Fibroblast of lung (primary cell): ENCODE data around the gene SLC38A7. TPM values are rescaled to one million over a fixed set of nuclear protein-coding genes. Genes with fewer than 3 reads are reported as not detected.

Source experiments
- DNase-seq, 2 donors: peaks; one replicate each; pipeline versions ENCODE4 v3.0.0 to v3.0.0-alpha.2; 2010; ENCODE audit warnings: low read depth in 2 of 2
- H2AFZ ChIP-seq: 2 replicates; pipeline ENCODE4 v1.5.1; 2012; ENCODE audit warnings: low read length, control low read depth, inconsistent platforms
- H3K27ac ChIP-seq: 2 replicates; pipeline ENCODE4 v1.5.1; 2011; ENCODE audit warnings: low read length, control low read depth; ENCODE audit not compliant: insufficient read depth
- H3K27me3 ChIP-seq: 2 replicates; pipeline ENCODE4 v1.5.1; 2011; ENCODE audit warnings: mild to moderate bottlenecking, low read length; ENCODE audit not compliant: control insufficient read depth, insufficient read depth
- H3K36me3 ChIP-seq: 2 replicates; pipeline ENCODE4 v1.5.1; 2011; ENCODE audit warnings: low read length; ENCODE audit not compliant: control insufficient read depth, insufficient read depth
- H3K4me1 ChIP-seq: 2 replicates; pipeline ENCODE4 v1.5.1; 2011; ENCODE audit warnings: low read length; ENCODE audit not compliant: control insufficient read depth, insufficient read depth; ENCODE audit errors: extremely low read depth
- H3K4me2 ChIP-seq: 2 replicates; pipeline ENCODE4 v1.5.1; 2011; ENCODE audit warnings: low read length, control low read depth; ENCODE audit not compliant: insufficient read depth; ENCODE audit errors: extremely low read depth
- H3K4me3 ChIP-seq, 4 experiments: fragments of 200-600 bp in 1 of 4; sonication (generic) in 1 of 4; replicated peaks in 1 of 4; 2 replicates each; pipeline ENCODE4 v1.5.1; 2011 to 2016; ENCODE audit warnings: low read length in 4 of 4, low read depth in 3 of 4, mild to moderate bottlenecking in 3 of 4, control low read depth in 2 of 4, inconsistent platforms in 1 of 4, mixed read lengths in 1 of 4; ENCODE audit not compliant: insufficient read depth in 1 of 4; ENCODE audit errors: control extremely low read depth in 1 of 4
- H3K79me2 ChIP-seq: 2 replicates; pipeline ENCODE4 v1.5.1; 2012; ENCODE audit warnings: mild to moderate bottlenecking, low read length, inconsistent platforms; ENCODE audit not compliant: control insufficient read depth, insufficient read depth
- H3K9ac ChIP-seq: 2 replicates; pipeline ENCODE4 v1.5.1; 2011; ENCODE audit warnings: mild to moderate bottlenecking, low read length, control low read depth; ENCODE audit not compliant: insufficient read depth
- H3K9me3 ChIP-seq: 2 replicates; pipeline ENCODE4 v1.5.1; 2012; ENCODE audit warnings: low read depth, low read length; ENCODE audit not compliant: control insufficient read depth, insufficient read depth
- H4K20me1 ChIP-seq: 2 replicates; pipeline ENCODE4 v1.5.1; 2011; ENCODE audit warnings: low read length; ENCODE audit not compliant: control insufficient read depth, insufficient read depth; ENCODE audit errors: extremely low read depth
- CTCF ChIP-seq, 2 donors: IDR thresholded peaks in 1 of 2; conservative IDR thresholded peaks in 1 of 2; 1 replicate in 1 of 2; 2 replicates in 1 of 2; pipeline ENCODE4 v1.5.1; 2011 to 2012; ENCODE audit warnings: low read length in 2 of 2, control low read depth in 1 of 2, inconsistent platforms in 1 of 2, low read depth in 1 of 2, mild to moderate bottlenecking in 1 of 2
- EZH2 ChIP-seq: IDR thresholded peaks from 2 replicates; pipeline ENCODE4 v1.5.1; 2012; ENCODE audit warnings: low read length, control low read depth, mild to moderate bottlenecking; ENCODE audit errors: missing control alignments
- polyA minus RNA-seq: library from RNA; depleted of rRNA, polyadenylated mRNA; stranded (reverse); fragments of >200 nt; gene quantifications from 2 replicates; pipeline ENCODE4 v1.2.3, GENCODE V29; 2011; ENCODE audit warnings: low replicate concordance
- polyA plus RNA-seq, 2 donors: library from polyadenylated mRNA; depleted of rRNA in 1 of 2; stranded (reverse) in 1 of 2; unstranded in 1 of 2; fragments of >200 nt; gene quantifications; 2 replicates each; pipeline ENCODE4 v1.2.1, GENCODE V29; 2011 to 2012; ENCODE audit warnings: missing spikeins in 1 of 2
- total RNA-seq: library from RNA; depleted of rRNA; stranded (reverse); fragments of >200 nt; gene quantifications from 2 replicates; pipeline ENCODE4 v1.2.1, GENCODE V29; 2014

SLC38A7 gene
- 23.9 and 30.1 TPM in 2 replicates for total RNA-seq
- 15.4 and 17.6 TPM in 2 replicates for polyA plus RNA-seq
- 15.0 and 17.4 TPM in 2 replicates for polyA plus RNA-seq (2012)
- polyA minus RNA-seq: 24.8 and 80.9 TPM in 2 replicates

- Histone ChIP-seq H3K27me3 (no peaks in the 10 kb centered on the region), H3K4me3 (peak within 1 kb of the TSS; percentile 78 to 97 (median 86)), H3K4me2 (peak within 1 kb of the TSS; percentile 91), H2AFZ (peak within 1 kb of the TSS; percentile 99), H4K20me1 (no peaks in the 10 kb centered on the region), H3K9me3 (no peaks in the 10 kb centered on the region), H3K36me3 (peaks cover 2% of the 10 kb centered on the region), H3K4me1 (peaks cover 2% of the 10 kb centered on the region), H3K79me2 (peaks cover 3% of the 10 kb centered on the region), H3K9ac (peak within 1 kb of the TSS; percentile 92), H3K27ac (peak within 1 kb of the TSS; percentile 84)
- DNase-seq: peak; percentile 77 to 83
- TF ChIP-seq EZH2: no peak
- no peak for TF ChIP-seq CTCF (conservative IDR thresholded peaks at IDR 0.05 in 1 of 2, IDR thresholded peaks at IDR 0.05 in 1 of 2; ENCODE audit: low read depth in 1 of 2, low read length in 2 of 2)
Measured at GRCh38 chr16:58684354-58685083, at the start of gene SLC38A7. TSS of gene SLC38A7 (minus strand) at chr16:58684770. CDS start at chr16:58680126, 4,644 bp downstream.

GRCh38 chr16:58733671-58734458 is 49.3 kb upstream of the SLC38A7 start, which contains the start of gene GOT2:
TSS of gene GOT2 (minus strand) at chr16:58734316. CDS start at chr16:58734228, 88 bp downstream.
- peak; percentile 83 to 88 for DNase-seq
- Histone ChIP-seq H3K79me2 (peaks cover 34% of the 10 kb centered on the region), H2AFZ (peak within 1 kb of the TSS; percentile 94), H3K9ac (peak within 1 kb of the TSS; percentile 68), H3K4me1 (no peaks in the 10 kb centered on the region), H3K4me3 (peak within 1 kb of the TSS; percentile 65 to 87 (median 81)), H3K27ac (peak within 1 kb of the TSS; percentile 64), H3K36me3 (no peaks in the 10 kb centered on the region), H3K9me3 (no peaks in the 10 kb centered on the region), H3K27me3 (no peaks in the 10 kb centered on the region), H3K4me2 (peak within 1 kb of the TSS; percentile 85), H4K20me1 (no peaks in the 10 kb centered on the region)
- TF ChIP-seq CTCF (conservative IDR thresholded peaks at IDR 0.05 in 1 of 2, IDR thresholded peaks at IDR 0.05 in 1 of 2; ENCODE audit: low read depth in 1 of 2, low read length in 2 of 2): peak; percentile 77 to 88
- no peak for TF ChIP-seq EZH2

GRCh38 chr16:58733248-58733670 is 48.7 kb upstream of the SLC38A7 start:
- Histone ChIP-seq H4K20me1 (no peaks in the 10 kb centered on the region), H3K27me3 (no peaks in the 10 kb centered on the region), H3K4me2 (peak overlapping the region; percentile 85), H3K79me2 (peaks cover 36% of the 10 kb centered on the region), H3K4me1 (no peaks in the 10 kb centered on the region), H3K36me3 (no peaks in the 10 kb centered on the region), H3K9me3 (no peaks in the 10 kb centered on the region), H3K9ac (peak overlapping the region; percentile 68), H2AFZ (peak overlapping the region; percentile 66), H3K27ac (peak overlapping the region; percentile 64), H3K4me3 (peak overlapping the region; percentile 65 to 87 (median 78))
- TF ChIP-seq EZH2 (no peak), CTCF (conservative IDR thresholded peaks at IDR 0.05 in 1 of 2, IDR thresholded peaks at IDR 0.05 in 1 of 2; ENCODE audit: low read depth in 1 of 2, low read length in 2 of 2) (no peak)
- peak; percentile 17 to 37 for DNase-seq
